ENCODE measurements around the gene ZDHHC3.
A peak's percentile ranks its signal among the peaks of the same experiment; 100 is the strongest.

Gene ZDHHC3

DNA sequence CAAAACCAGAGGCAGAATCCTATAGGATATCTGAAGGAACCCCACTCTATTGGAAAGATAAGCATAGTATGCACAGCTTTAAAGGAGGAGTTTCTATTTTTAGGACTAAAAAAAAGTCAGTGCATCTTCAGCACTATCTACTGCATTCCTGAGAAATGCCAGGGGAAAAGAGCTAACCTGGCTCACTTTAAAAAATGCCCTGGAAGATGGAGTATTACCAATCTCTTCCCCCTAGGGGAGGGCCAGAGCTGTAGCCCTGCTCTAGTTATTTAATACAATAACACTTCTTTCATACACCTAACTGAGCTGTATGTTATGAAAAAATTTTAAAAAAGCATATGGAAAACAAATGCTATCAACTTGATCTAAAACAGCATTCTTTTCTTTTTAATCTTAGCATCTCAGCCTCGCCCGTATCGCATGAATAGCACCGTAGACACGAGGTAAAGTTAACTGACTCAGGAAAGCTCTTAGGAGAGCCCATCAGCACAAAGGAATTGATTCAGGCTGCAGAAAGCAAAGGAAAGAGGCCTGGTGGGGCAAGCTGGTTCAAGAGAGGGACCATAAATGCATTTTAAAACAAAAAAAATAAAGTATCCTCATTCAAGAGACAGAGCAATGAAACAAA lies 51.4 kb downstream of the ZDHHC3 start:
- no peak for DNase-seq

DNA sequence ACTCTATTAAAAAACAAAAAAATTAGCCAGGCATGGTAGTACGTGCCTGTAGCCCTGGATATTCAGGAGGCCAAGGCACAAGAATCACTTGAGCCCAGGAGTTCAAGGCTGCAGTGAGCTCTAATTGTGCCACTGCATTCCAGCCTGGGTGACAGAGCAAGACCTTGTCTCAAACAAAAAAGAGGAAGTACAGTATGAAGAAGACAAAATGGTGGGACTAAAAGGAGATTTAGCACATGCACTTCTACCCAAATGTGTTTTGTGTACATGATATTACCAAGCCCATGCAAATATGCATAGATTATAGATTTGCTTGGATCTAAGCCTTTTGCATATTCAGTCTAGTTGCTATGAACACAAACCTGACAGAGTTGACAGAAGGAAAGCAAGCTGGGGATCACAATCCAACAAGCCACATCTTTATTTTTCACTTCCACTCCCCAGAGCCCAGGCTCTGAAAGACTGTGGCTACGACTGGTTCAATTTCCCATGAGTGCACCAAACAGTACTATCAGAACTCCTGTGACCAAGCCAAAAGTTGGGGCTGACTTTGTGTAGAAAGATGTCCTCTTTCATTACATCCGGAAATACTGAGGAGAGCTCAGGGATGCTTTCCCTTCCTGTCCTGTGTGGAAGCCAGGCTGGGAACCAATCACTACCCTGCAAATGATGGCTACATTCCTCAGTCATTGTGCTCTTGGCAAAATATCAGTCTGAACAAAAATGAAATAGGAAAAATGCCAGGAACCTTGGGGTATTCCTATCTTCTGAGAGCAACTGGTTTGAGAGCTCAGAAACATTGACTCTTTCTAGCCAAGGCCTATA lies 52.1 kb downstream of the ZDHHC3 start:
- no peak for DNase-seq

DNA sequence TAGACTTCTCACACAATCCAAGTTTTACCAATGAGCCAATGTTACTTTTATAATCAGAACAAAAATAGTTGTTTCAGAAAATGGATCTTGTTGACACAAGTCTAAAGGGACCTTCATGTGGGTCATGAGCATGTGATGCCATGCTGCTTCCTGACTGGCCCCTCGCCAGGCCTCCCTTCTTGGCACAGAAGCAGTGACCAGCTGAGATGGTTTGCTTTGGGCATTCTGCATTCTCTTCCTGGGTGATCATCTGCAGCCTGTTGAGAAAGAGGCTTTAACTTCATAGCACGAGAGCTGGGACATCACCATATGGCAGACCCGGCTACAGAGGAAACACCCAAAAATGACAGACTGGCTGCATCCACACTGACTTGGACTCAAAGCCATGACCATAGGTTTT lies 55.9 kb downstream of the ZDHHC3 start:
- no peak for DNase-seq

DNA sequence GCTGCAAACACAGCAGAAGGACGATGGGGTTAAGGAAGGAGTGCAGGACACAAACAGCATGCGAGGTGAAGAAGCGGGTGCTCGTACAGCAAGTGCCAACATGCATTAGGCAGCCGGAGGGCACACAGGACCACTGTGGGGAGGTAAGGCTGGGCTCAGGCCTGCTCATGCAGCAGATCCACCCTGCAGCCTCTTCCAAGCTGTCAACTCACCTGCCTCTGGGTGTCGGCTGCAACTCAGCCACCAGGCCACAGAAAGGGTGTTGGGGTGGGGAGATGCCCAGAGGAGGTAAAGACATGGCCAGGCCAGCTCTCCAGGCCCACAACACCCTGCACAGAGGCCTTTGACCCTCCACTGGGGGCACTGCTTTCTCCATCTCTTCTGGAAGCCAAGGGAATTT lies 57.4 kb downstream of the ZDHHC3 start:
- DNase-seq, result no peak

DNA sequence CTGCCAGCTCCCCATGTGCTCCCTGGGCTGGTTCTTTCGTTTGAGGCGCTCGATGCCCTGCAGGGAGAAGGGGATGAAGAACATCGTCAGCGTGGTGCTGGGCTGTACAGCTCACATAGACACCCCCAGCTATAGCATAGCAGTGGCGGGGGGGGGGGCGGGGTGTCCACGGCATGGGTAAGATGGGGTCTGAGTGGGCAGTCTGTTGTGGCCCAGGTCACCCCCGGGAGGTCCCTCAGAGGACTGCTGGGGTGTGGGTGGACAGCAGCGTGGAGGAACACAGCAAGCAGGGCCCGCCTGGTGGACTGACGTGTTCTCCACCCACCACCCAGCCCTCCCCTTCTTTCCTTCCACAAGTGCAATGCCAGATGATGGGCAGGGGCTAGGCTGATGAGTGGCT lies 57.9 kb downstream of the ZDHHC3 start:
- DNase-seq, result no peak

DNA sequence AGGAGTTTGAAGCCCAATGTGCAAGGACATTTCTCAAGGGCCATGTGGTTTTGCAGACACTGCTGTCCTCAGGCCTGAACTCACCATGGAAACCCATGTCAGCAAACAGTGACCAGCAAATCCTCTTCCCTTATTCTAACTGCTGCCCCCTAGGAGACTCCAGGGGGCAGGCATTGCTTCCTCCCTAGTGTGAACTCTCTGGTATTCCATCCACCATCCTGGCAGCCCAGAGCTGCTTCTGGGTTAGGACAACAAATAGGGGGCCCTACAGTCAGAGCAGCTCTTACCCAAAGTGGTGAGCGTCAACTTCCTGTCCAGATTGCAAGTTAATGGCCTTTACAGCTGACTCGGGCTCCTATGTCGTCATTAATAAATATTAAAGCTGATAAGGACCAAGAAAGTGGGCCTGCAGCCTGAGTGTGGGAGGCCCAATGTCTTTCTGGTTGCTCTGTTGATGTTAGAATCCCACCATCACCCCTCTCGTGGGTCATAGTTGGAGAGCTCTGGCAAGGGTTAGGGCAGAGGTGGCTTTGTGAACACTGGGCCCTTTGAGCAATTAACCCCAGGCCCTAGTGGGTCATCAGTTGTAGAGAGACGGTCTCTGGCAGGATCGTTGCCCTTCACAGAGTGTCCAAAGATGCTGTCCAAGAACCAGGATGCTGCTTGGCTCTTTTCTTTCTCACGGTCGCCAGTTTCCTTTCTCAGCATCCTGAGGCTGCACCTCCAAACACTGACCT lies 60.1 kb downstream of the ZDHHC3 start:
- DNase-seq, result no peak

DNA sequence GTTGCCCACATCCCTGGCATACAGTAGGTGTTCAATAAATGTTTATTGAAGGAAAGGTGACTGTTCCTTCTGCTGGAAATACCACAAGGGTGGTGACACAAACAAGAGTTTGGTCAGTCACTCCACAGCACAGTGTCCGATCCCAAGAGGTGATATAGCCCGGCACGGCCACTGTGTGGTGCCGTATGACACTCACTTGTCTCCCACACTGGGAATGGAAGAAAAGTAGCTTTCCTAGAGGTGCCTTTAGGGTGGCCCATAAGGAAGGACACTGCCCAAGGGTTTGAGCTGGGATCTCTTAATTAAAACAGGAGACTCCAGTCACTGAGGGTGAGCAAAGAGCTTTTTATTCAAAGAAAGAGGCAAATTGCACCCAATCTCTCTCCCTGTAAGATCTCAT lies 61.0 kb downstream of the ZDHHC3 start:
- DNase-seq, result no peak

DNA sequence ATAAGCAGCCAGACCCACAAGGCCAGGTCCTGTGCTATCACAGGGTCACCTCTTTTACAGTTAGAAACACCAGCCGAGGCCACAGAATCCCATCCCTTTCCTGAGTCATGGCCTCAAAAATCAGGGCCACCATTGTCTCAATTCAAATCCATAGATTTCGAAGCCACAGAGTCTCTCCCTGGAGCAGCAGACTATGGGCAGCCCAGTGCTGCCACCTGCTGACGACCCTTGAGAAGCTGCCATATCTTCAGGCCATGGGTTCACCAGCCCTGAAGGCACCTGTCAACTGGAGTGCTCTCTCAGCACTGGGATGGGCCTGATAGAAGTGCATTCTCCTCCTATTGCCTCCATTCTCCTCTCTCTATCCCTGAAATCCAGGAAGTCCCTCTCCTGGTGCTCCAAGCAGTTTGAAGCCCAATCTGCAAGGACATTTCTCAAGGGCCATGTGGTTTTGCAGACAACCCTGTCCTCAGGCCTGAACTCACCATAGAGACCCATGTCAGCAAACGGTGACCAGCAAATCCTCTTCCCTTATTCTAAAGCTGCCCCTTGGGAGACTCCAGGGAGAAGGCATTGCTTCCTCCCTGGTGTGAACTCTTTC lies 62.0 kb downstream of the ZDHHC3 start:
- peak; percentile 1 for DNase-seq

DNA sequence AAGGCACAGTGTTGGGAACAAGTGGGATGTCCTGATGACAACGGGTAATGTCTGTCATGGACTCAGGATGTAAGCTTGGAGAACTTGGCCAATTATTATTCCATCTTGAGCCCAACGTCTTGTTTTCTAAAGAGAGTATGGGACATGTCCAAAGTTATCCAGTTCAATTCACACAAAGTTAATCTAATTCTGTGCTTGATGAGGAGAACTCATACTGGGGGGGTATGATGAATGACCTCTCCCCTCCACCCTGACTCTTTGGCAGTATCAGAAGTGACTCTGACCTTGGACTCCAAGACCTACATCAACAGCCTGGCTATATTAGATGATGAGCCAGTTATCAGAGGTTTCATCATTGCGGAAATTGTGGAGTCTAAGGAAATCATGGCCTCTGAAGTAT lies 65.3 kb downstream of the ZDHHC3 start:
- DNase-seq, result no peak

DNA sequence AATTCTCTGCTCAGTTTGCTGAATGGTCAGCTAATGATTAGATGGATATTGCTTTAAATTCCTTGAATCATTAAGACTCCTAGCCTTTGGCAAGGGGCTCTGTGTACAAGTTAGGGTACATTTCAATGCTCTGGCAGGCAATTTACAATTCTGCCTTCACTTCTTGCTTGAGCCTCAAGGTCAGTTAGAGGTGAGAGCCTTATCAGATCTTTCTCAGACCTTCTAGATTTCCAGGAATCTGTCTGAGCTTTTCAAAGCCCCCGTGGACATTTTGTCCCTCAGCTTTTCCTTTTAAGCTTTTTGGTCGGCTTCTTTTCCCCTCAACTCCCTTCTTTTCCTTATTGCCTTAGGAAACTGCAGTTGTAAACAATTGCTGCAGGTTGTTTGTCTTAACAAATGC lies 66.9 kb downstream of the ZDHHC3 start:
- DNase-seq, result no peak

DNA sequence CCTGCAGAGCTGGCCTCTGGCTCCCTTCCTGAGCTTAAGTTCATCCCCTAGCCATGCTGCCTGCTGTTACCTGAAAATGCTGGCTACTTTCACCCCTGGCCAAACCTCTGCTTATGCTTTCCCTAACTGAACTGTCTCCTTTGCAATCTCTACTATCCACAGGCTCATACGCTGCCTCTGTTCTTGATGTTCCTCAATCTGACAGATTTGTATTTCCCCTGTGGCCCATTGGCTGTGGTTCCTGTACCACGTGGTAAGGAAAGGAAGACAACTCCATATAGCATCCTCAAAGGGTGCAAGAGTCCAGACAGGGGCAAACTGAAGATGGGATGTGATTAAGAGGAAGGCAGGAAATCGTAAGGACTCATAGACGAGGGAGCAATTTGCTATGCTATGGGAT lies 68.4 kb downstream of the ZDHHC3 start:
- DNase-seq, result no peak

DNA sequence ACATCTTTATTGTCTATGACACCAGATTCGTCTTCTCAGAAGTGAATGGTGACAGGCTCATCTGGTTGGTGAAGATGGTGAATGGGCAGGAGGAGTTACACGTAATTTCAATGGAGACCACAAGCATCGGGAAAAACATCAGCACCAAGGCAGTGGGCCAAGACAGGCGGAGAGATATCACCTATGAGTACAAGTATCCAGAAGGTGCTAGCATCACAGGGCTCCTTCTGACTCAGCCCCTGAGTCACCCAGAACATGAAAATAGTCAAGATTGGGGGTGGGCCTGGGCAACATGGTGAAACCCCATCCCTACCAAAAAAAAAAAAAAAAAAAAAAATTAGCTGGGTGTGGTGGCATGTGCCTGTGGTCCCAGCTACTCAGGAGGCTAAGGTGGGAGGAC lies 69.0 kb downstream of the ZDHHC3 start:
- DNase-seq, result no peak

DNA sequence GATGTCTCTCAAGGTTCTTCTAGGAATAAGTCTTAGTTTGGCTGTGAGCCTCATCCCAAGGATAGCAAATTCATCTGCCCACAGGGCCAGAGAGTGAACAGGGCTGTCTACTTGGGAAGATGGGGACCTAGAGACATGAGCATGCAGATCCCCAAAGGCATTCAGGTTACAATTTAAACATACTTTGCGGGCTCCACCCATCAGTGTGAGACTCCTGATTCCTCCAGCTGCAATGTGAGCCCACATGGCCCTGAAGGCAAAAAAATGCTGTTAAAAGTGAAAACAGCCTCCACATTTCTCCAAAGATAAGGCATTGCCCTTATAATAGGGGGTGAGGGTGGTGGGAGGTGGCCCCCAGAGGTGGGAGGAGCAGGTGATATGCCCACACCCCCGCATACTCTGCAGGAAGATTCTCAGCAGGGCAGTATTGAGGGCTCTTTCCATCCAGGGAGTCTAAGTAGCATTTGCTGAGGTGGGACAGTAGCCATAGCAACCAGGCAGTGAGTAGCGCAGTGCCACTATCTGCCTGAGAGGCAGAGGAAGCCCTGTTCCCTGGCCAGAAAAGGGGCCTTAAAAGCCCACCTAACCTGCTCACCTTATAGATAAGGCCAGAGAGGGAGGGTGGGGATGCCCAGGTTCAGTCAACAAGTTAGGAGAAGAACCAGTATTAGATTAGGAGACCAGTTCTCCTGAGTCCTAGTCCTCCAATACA lies 70.4 kb downstream of the ZDHHC3 start:
- DNase-seq, result no peak

DNA sequence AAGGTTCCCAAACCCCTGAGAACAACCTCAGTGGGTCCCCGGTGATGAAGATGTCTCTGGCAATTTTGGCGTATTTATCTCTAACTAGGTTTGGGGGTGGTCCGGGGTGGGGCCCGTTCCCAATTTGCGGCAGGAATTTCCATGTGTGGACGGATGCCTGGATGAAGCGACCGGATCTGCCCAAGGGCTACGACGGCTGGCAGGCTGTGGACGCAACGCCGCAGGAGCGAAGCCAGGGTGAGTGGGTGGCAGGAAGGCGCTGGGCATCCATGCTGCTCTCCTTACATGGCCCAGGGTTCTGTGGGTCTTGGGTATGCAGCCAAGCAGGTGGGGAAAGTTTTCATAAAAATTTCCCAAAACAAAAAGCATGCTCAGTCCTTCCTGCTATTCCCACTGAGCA lies 72.2 kb downstream of the ZDHHC3 start:
- DNase-seq, result no peak

DNA sequence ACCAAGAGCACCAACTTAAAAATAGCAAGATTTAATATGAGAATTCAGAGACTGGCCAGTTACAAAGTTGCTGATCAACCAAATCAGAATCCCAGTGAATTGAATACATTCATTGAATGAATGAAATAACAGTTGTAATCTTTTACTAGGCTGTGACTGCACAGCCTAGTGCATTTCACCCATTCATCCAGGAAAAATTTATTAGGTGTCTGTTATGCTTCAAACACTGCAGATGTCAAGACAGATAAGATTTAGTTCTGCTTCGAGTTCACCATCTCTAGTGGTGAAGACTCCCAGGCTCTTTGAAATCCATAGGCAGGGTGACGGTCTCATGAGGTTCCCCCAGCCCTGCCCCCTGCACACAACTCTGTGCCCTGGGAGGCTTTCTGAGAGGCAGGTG lies 72.7 kb downstream of the ZDHHC3 start:
- DNase-seq, result no peak

DNA sequence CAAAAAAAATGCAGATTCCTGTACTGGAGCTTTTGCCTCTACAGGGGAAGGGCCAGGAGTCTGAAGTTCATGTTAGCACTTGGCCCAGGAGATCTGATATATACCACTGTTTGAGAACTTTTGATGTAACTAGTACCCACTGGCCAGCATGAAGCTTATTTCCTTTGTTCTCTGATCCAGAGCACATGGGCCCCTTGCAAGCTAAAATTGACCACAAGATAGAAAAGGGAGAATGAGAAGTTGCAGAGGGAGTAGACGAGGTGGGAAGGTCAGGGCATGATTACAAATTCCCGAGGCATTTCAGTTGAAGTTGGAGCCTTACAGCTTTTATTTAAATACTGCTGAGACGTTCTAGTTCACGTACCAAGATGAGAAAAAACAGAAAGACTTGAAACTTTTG lies 73.3 kb downstream of the ZDHHC3 start:
- no peak for DNase-seq

DNA sequence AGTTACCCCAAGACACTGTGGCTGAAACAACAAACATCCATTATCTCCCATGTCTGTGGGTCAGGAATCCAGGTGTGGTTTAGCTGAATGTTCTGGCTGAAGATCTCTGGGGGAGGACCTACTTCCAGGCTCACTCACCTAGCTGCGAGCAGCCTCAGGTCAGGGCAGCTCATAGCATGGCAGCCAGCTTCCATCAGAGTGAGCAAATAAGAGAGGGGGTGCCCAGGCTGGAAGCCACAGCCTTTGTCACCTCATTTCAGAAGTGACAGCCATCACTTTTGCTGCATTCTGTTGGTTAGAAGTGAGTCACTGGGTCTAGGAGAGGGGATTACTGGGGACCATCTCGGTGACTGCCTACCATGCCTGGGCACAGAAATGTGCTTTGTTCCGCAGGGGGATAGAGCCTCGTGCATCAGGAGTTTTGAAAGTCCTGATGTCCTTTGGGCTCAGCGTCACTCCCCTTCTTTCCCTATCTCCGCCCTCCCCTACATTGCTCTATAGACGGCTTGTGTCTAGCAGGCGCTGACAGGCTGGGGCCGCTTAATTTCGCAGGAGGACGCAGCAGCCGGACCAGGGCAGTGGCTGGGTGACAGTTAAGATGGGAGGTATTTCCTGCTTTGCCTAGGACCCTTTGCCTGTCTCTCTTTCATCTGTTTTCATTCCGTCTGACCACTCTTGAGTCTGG lies 76.1 kb downstream of the ZDHHC3 start:
- no peak for DNase-seq

DNA sequence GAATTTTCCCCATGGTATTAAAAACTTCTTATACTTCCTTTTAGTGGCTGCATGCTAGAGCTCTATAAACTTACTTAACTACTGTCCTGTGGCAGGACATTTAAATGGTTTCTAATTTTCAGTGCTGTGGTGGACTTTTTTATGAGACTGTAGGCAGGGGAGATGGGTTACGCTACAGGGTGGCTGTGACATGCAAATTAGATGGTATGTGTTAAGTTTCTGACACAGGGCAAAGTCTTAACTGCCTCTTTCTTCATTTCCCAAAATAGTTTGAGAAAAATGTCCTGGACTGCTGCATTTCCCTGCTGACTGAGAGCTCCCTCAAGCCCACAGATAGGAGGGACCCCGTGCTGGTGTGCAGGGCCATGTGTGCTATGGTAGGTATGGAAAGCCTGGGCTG lies 79.5 kb downstream of the ZDHHC3 start:
- no peak for DNase-seq

DNA sequence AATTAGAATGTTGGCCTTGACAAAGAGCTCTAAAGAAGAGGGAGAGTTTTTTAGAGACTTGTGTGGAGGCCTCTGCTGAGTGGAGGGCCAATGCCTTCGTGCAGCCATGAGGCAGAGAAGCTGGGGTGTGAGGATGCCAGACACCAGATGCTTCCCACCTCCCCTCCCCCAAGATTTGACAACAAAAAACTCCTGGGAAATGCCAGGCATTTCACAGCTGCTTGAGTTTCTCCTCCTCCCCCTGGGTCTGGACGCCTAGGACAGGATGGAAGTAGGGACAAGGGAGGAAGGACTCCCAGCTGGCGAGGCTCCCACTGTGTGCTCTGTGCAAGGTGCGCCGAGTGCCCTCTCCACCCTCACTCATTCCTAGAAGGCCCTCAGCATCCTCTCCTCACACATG lies 81.5 kb downstream of the ZDHHC3 start:
- DNase-seq, result no peak

DNA sequence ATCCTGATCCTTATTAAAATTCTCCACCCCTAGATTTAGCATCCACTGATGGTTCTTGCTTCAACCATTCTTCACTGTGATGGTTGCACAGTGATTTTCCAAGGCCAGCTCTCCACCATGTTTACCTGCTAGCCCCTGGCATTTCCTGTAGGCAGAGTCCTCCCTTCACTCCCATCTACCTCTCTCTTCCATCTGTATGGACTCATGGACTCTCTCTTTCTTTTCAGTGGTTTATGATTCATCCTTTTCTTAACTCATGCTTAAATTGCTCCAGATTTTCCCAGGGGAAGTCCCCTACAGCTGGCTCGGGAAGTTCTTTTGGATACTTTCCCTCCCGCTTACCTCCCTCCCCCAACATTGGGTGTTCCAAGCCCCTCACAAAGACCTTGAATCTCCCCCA lies 82.9 kb downstream of the ZDHHC3 start:
- no peak for DNase-seq

DNA sequence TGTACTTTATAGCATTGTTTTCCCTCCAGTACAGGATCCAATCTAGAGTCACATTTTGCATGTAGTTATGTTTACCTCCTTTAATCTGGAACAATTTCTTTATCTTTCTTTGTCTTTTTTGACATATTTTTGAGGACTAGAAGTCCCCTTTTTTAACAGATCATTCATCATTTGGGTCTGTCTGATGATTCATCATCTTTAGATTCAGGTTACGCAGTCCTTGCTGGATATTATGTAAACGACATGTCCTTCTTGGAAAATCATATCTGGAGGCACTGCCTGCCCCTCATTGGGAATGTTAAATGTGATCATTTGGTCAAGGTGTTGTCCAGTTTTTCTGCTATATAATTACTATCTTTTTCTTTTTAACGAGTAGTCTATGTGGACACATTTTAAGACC lies 83.3 kb downstream of the ZDHHC3 start:
- no peak for DNase-seq

DNA sequence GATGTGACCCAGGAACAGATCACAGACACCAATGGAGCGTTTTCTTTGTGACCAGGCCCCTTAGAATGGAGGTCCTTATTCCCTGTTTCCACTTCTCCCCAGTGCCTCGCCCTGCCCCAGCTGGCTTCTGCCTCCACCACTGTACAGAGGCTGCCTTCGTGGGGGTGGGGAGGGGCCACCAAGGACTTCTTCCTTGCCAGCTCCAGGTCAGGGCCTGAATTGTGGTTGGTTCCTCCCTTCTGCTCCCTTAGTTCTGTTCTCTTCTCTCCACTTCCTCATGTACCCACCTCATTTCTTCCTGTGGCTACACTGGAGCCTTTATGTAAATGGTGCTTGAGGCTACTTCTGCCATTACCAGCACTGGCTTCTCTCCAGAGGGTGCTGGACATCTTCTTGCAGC lies 85.1 kb downstream of the ZDHHC3 start:
- DNase-seq, result no peak

DNA sequence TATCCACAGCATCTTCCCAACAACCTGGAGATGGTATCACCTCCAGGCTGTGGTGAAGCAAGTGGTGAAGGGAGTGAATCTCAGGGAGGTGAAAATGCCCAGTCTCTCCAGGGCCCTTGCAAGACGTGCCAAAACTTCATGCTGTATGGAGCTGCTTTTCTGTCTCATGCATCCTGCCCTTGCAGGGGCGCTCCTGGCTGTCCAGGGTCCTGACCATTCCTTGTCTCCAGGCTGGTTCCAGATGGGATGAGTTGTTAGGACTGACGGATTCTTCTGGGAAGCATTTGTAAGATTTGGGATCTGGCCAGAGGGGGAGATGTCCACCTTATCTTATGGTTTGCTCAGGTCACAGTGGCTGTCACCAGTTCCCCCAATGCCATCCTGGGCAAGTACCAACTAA lies 85.7 kb downstream of the ZDHHC3 start:
- no peak for DNase-seq

Data from NCI-H524 treated with DMSO at 0.1 percent for 48 hours (cell line).